GM20000 (cell line): ENCODE measurements around the gene SGPL1.

Experiments
- DNase-seq: peaks from one replicate; pipeline ENCODE4 v3.0.0; 2012; ENCODE audit warnings: low spot score
- TF ChIP-seq, protein P1 (sequence below): IDR thresholded peaks from 2 replicates; pipeline ENCODE4 v1.5.1; 2012; ENCODE audit warnings: mild to moderate bottlenecking, control low read depth; ENCODE audit errors: extremely low read depth, missing control alignments

The SGPL1 gene

GRCh38 chr10:70910486-70911341 is 95.0 kb downstream of the SGPL1 start:
- TF ChIP-seq, protein P1, sequence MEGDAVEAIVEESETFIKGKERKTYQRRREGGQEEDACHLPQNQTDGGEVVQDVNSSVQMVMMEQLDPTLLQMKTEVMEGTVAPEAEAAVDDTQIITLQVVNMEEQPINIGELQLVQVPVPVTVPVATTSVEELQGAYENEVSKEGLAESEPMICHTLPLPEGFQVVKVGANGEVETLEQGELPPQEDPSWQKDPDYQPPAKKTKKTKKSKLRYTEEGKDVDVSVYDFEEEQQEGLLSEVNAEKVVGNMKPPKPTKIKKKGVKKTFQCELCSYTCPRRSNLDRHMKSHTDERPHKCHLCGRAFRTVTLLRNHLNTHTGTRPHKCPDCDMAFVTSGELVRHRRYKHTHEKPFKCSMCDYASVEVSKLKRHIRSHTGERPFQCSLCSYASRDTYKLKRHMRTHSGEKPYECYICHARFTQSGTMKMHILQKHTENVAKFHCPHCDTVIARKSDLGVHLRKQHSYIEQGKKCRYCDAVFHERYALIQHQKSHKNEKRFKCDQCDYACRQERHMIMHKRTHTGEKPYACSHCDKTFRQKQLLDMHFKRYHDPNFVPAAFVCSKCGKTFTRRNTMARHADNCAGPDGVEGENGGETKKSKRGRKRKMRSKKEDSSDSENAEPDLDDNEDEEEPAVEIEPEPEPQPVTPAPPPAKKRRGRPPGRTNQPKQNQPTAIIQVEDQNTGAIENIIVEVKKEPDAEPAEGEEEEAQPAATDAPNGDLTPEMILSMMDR, result no peak
- no peak for DNase-seq

DNA sequence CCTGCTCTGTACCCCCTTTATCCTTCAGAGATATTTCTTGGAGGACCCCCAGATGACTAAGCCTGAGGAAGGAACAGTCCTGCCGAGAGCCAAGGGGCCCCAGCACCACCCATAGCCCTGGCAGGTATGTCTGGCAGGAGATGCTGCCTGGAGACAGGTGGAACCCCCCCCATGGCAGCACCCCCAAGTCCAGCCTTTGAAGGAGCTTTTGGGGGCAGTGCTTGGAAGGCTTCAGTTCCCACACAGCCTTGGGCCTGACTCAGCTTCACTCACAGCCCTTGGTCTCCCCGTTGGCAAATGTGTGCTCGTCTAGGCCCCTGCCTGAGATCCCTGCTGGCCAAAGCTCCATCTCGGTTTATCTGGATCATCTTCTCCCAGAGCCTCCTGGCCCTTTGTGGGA is 95.6 kb downstream of the SGPL1 start:
- TF ChIP-seq, protein P1, result no peak
- no peak for DNase-seq

- TF ChIP-seq, protein P1, result no peak
- no peak for DNase-seq
These were observed 96.8 kb downstream of the SGPL1 start for GRCh38 chr10:70912556-70912955.

DNA sequence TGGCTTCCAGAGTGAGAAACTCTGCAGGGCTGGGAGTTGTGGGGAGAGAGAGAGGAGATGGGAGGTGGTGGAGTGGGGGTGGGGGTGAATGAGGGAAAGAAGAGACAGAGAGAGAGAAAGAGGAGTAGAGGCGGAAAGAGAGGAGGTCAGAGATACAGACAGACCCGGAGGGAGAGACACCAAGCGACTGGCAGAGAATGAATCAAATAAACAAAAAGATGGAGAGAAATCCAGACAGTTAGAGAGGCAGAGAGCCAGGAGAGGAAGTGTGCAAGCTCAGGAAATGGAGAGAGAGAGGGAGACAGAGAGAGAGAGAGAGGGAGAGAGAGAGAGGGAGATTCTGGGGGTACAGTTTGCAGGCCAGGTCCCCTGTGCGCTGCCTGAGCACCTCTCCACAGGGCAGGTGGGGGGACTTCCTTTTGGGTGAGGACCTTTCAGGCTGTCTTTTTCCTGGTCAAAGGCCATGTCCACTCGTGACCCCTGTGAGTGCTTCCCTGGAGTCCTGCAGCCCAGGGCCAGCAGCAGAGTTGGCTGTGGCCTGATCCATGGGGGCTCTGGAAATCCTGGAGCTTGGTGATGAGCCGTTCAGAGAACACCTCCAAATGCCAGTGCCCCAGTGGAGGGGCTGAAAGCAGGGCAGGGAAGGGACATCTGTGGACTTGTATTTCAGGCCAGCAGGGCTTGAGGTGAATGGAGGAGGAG is 97.6 kb downstream of the SGPL1 start:
- TF ChIP-seq, protein P1, result no peak
- DNase-seq, result no peak

- TF ChIP-seq, protein P1, result no peak
- DNase-seq, result no peak
These were observed 98.1 kb downstream of the SGPL1 start for GRCh38 chr10:70913893-70914240.

- TF ChIP-seq, protein P1, result no peak
These were observed 98.6 kb downstream of the SGPL1 start for GRCh38 chr10:70914316-70914864.

GRCh38 chr10:70915206-70915605 is 99.5 kb downstream of the SGPL1 start:
- TF ChIP-seq, protein P1, result no peak
- no peak for DNase-seq

More at GRCh38 chr10:70914316-70914864, 98.6 kb downstream of the SGPL1 start:
- DNase-seq, result no peak
